HTR-8/SVneo (cell line): Measurements from ENCODE around the gene BLACAT1.
A peak's percentile ranks its signal among the peaks of the same experiment; 100 is the strongest.

ENCODE experiments used
- DNase-seq: peaks from one replicate; pipeline ENCODE4 v3.0.0; 2011; ENCODE audit warnings: low spot score, mixed read lengths; ENCODE audit not compliant: insufficient read length
- FAIRE-seq: peaks from 2 replicates; lab custom pipeline; 2011; peaks lifted over from hg19 to GRCh38; lab: Jason Lieb, UNC

Gene BLACAT1

DNA sequence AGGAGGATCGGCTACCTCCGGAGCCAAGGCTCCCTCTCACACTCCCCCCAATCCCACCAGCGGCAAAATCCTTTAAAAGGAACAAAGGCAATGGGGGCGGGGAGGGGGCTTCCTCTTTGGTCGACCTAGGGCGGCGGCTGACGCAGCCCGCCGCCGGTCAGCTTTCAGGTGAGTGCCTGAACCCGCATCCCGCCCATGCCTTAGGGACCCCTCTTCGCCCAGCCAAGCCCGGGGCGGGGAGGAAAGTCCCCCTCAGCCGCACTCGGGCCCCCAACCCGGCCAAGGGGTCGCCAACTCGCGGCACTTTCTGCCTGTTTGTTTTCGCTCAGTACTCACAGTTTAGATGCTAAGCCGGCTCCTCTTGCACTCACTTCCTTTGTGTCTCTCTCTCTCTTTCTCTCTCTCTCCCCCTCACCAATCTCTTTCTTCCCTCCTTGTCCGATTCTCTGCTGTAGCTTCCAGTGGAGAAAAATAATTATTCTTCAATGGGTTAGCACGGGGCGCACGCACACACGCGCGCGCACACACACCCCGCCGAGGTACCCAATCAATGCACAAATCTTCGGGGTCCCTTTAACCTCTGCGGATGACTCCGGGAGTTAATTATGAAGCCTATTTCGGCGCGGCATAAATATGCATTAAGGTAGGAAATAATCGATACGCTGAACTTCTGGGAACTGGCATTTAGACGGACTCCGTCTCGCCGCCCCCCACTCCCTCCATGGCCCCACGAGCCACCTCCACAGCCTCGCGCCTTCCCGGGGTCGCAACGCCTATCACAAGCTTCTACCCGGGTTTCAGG lies at the start of gene BLACAT1:
Gene BLACAT1 (minus strand): TSS at position 465 of the 802 bp plus-strand sequence.
- DNase-seq: no peak
- FAIRE-seq: no peak

GRCh38 chr1:205505076-205505729 lies 49.4 kb upstream of the BLACAT1 start:
- FAIRE-seq: no peak

DNA sequence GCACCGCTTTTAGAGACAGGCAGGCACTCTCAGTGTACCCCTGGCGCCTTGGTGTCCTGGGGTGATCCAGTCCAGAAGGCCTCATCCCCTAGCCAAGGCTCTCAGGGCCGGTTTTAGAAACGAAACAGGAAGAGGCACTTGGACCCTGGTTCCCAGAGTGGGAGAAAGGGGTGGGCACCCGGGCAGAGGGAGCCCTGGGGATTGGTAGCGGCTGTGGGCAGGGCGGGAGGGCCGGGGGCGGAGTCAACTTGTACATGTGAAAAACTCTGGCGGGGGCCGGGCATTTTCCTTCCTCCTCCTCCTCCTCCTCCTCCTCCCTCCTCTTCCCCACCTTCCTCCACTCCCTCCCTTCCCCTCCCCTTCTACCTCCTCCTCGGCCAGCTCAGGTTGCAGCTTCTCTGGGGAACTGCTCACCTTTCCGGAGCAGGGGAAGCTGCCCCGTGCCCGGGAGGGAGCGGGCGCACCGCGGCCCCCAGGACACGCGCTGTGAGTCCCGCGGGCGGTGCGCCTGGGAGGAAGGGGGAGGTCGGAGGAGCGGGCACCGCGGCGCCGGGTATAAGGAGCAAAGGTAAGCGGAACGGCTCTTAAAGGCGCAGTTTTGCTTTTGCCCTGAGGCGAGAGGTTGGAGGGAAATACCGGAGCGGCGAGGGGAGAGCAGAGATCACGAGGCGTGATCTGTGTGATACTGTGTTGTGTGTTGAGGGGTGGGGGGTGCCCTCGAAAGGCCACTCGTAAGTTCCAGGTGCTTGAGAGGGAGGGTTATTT lies 48.6 kb upstream of the BLACAT1 start, which contains the start of gene CDK18:
Gene CDK18 (plus strand): TSS at position 359 of the 765 bp plus-strand sequence. CDS start 18,499 bp downstream, outside the sequence.
- FAIRE-seq: peak; percentile 71
- peak; percentile 83 for DNase-seq

More at GRCh38 chr1:205505076-205505729, 49.4 kb upstream of the BLACAT1 start:
- no peak for DNase-seq

- DNase-seq: no peak
Observed at GRCh38 chr1:205502992-205503391, 47.1 kb upstream of the BLACAT1 start.

GRCh38 chr1:205502111-205502810 lies 46.4 kb upstream of the BLACAT1 start:
- no peak for DNase-seq
- no peak for FAIRE-seq

More at GRCh38 chr1:205502992-205503391, 47.1 kb upstream of the BLACAT1 start:
- FAIRE-seq: no peak

DNA sequence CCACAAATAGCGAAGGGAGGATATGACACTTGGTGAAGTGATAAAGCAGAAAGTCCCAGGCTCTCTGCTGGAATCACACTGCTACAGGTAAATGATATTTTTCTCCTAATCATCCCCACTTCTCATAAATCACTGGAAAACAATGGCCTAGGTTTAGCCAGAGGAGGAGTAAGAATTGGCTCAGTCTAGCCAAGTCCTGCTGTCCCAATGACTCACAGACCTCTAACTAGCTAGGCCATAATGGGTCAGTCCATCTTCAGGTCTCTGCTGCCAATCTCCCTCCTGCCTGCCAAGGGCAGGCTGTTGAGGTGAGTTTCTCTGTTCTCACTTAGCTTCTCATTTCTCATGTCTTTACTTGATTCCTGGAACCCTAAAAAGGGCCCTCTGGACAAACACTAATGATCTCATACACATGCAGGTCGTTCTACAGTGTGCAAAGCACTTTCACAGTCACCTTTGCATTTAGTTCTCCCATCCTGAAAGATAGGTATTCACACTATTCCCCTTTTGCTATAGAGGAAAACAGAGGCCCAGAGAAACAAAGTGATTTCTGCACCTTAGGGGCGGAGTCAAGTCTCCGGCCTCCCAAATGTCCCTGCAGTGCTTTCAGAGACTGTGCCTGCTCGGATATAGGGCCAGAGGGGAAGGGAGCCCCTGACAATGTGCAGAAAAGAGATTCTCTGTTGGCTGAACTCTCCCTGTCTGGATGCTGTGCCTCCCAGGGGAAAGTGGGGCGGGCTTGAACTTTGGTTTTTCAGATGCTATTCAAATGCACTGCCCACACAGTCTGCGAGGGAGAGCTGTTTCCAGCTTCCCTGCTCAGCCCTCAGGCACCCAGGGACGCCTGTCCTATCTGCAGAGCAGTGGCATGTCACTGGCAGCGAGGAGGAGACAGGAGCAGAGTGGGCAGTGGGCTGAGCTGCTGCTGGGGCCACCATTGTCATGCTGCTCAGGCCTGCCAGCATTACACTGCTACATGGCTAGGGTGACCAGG lies 44.7 kb upstream of the BLACAT1 start:
- DNase-seq (no peak), FAIRE-seq (no peak)

DNA sequence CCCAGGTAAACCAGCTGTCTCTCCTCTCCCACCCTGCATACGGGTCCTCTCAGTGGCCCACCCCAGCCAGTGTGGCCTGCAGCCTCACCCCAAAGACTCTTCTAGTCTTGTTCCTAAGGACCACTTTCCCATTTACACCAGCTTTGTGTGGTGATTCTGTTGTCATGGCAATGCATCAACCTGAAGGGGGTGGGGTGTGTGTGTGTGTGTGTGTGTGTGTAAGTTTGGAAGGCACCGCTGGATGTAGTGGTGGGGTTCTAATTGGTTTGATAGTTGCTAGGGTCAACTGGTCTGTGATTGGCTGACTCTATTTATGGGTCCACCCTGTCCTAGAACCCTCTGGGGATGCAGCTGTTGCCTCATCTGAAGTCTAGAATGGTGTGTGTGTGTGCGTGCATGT lies 43.9 kb upstream of the BLACAT1 start:
- no peak for DNase-seq
- no peak for FAIRE-seq

GRCh38 chr1:205497351-205497750 lies 41.5 kb upstream of the BLACAT1 start:
- no peak for FAIRE-seq
- no peak for DNase-seq

GRCh38 chr1:205496661-205497060 lies 40.8 kb upstream of the BLACAT1 start:
- DNase-seq (no peak), FAIRE-seq (no peak)

DNA sequence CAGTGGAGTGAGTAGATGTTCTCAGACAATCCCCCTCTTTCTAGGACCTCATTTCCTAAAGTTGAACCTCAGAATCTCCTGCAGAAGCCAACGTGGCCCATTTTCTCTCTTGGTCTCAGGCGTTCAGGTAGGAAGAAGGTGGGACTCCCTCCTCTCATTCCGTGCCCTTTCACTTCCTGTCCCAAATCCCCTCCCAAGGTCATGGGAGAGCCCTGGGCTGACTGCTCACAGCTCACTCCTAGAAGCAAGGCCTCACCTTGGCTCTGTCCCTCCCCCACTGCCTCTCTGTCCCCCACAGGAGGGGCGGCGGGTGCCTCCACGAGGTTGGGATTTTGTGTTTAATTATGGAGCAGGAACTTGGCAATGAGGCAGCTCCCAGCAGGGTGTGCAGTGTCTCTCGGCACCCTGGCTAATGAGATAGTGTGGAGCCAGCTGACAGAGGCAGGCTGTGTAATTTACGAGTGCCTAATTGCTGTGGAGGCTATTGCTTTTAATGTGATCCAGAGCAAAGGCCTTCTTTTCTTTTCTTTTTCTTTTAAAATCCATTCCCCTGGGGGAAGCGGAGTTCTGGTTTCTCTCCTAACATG lies 39.5 kb upstream of the BLACAT1 start:
- no peak for FAIRE-seq
- no peak for DNase-seq

- DNase-seq: no peak
- FAIRE-seq: no peak
Observed at GRCh38 chr1:205494115-205494514, 38.3 kb upstream of the BLACAT1 start.

- FAIRE-seq (peak; percentile 40), DNase-seq (peak; percentile 75)
Observed at GRCh38 chr1:205493241-205494085, 37.6 kb upstream of the BLACAT1 start.

DNA sequence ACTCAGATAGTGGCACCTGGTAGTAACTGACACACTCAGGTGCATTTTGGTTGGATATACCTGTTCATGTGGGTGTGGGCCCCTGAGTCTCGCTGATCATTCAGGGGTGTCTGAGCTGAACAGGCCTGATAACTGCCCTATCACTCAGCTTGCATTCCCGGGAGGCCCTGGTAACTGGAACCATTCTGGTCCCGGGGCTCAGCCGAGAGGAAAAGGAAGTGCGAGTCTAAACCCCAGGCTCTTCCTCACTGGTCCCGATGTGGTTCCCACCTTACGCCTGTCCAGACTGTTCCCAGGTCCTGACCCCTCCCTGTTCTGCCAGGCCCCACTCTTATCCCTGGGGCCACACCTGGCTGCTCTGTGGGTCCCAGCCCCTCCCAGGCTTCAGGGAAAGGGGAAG lies 36.9 kb upstream of the BLACAT1 start:
- FAIRE-seq (no peak), DNase-seq (no peak)

DNA sequence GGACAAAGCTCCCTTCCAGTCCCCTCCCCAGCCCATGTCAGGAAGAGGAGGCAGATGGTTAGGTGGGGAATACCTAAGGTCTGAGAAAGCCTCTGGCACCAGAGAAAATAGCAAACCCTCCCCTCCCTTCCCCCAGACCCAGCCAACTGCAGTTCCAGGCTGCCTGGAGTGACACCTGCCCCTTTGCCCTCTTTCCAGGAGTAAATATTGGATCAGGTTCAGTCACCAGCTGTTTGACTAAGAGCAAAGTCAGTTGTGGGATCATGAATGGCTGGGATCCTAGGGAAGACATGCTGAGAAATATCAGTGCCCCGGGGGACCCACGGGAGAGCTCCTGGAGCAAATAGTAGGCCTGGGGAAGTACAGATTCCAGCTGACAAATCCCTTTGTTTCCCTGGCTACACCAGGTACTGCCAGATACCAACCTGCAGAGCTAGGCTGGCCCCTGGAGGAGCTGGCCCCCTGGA lies 36.4 kb upstream of the BLACAT1 start:
- no peak for DNase-seq
- no peak for FAIRE-seq

- DNase-seq (no peak), FAIRE-seq (no peak)
Observed at GRCh38 chr1:205491794-205492193, 35.9 kb upstream of the BLACAT1 start.

GRCh38 chr1:205488074-205488723 lies 32.4 kb upstream of the BLACAT1 start:
- DNase-seq: peak; percentile 88

DNA sequence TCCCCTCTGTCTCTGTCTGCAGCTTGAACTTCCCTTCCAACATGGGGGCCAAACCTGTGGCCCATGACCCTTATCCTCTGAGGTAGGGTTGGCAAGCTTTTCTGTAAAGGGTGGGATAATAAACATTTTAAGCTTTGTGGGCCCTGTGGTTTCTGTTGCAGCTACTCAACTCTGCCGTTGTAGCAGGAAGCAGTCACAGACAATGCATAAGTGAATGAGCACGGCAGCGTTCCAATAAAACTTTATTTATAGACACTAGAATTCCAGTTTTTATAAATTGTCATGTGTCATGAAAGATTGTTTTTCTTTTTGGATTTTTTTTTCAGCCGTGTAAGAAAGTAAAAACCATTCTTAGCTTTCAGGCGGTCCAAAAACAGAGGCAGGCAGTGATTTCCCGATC lies 30.4 kb upstream of the BLACAT1 start:
- DNase-seq (no peak), FAIRE-seq (no peak)

More at GRCh38 chr1:205488074-205488723, 32.4 kb upstream of the BLACAT1 start:
- FAIRE-seq: peak; percentile 9
